HTR-8/SVneo (cell line): Measurements from ENCODE around the gene BCL2.

Experiments used
- DNase-seq: peaks from one replicate; pipeline ENCODE4 v3.0.0; 2011; ENCODE audit warnings: low spot score, mixed read lengths; ENCODE audit not compliant: insufficient read length
- FAIRE-seq: peaks from 2 replicates; lab custom pipeline; 2011; peaks lifted over from hg19 to GRCh38; lab: Jason Lieb, UNC

BCL2 gene

DNA sequence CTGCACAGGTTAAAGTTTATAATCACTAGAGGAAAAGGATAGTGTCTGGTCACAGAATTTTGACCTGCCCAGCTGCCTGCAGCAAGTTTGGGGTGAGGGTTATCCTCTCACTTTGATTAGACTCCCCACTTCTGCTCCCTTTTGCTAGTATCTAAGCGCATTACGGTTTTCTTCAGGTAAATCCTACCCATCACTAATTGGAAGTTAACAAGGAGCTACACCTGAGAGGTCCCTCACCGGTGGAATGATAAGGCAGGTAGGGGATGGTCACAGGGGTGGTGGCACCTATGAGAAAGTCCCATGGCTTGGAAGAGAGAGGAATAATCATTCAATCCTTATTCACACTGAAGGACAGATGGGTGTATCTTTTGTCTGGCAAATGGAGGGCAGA is 7.6 kb downstream of the BCL2 start:
- FAIRE-seq = no peak
- no peak for DNase-seq

DNA sequence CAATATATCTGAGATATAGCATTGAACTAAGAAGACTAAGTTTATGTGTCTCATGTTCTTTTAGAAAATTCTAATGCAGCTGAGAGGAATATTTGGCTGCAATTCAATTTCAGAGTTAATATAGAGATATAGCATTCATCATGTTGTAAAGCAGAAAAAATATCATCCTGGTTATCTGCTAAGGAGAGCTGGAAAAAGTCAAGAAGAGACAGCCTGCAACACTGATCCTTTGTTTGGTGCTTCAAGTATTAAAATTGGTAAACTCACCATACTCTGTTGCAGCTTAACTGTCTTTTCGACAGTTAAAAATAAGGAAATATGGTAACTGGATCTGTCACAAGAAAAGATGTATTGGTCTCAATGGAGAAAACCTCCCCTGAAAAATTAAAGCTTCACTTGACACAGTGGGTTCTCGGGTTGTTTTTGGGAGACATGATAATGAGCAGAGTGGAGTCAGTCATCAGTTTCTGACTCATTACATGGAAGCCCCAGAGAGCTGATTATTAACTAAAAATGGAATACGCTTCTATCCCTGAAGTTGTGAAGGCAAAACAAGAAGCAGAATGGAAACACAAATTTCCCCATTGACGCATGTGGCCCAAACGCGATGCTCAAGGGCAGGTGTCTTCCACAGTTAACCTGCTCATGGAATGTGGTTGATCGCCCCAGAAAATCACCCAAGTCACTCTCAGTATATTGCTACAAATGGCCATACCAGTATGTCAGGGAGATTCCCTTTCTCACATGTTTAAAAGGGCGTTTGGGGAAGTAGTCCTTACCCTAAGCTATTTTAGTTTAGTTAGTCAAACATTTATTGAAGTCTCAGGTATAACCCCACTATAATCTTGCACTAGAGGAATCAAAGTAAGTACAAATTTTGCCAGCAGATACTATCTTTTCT is 8.2 kb downstream of the BCL2 start:
- DNase-seq (no peak), FAIRE-seq (no peak)

GRCh38 chr18:63309422-63309821 is 10.1 kb downstream of the BCL2 start:
- FAIRE-seq = no peak
- DNase-seq = no peak

DNA sequence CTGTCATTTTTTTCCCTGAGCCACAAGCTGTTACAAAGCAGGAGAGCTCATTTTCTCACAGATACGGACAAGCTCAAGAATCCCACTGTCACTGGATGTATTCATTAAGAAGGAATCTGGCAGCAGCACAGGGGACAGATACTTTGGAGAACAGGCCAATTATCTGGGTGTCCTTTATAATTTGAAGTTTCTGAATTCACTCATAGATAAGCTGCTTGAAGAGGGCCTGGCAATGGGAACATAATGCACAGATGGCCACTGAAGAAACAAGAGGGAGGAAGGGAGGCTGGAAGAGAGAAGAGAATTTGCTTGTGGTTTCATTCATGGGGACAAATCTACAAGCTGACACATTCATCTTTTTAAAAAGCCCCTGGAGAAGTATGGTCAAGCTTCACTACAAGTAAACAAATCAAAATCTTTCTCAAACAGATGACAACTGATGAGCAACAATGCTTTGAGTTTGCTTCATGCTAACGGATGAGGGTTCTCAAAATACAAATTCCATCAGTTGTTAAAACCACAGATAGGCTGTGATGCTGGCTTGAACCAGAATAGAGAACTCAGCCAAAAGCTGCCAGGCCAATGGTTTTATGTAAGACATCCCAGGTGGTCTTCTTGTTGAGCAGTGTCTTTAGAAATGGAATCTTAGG is 11.9 kb downstream of the BCL2 start:
- no peak for DNase-seq
- FAIRE-seq = no peak

DNA sequence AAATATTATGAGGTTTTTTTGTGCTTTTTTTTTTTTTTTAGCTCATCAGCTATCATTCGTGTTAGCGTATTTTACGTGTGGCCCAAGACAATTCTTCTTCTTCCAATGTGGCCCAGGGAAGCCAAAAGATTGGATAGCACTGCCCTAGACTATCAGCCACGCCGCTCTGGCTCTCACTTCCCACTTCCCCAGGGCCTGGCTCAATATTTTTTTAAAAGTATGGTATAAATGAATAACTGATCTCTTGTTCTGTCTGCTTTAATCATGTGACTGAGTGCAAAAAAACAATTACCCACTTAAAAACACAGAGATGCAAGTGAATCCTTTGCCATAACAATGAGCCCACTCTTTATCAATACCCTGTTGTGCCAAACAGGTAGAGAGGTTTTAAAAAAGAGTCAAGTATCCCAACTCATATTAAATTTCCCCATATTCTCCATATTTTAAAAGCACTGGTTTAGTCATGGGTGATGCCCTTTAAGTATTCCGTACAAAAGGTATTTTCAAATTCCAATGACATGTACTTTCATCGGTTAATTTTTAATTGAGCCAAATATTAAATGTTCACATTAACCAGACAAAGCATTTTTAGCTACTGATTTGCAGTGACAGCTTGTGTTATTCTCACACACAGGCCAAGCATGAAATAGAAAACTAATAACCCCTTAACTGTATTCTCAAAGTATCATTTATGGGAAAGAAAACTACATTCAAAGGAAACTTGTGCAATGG is 12.6 kb downstream of the BCL2 start:
- no peak for FAIRE-seq
- DNase-seq = no peak

DNA sequence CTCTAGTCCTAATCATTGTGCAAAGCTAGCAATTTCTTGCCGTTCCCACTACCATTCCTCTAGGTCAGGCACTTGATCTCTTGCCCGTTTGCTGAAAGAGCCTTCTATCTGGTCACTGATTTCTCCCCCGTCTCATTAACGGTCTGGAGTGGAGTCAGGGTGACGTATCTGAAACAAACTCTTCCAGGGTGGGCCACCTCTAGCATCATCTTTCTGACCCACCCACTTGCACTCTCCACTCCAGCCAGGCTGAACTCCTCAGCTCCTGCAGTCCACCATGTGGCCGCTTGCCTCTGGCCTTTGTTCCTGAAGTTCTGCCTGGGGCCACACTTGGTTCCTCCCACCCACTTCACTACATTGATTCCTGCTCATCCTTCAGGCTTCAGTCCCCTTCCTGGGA is 13.3 kb downstream of the BCL2 start:
- DNase-seq = no peak
- no peak for FAIRE-seq

GRCh38 chr18:63303547-63303946 is 16.0 kb downstream of the BCL2 start:
- no peak for FAIRE-seq
- DNase-seq = no peak

DNA sequence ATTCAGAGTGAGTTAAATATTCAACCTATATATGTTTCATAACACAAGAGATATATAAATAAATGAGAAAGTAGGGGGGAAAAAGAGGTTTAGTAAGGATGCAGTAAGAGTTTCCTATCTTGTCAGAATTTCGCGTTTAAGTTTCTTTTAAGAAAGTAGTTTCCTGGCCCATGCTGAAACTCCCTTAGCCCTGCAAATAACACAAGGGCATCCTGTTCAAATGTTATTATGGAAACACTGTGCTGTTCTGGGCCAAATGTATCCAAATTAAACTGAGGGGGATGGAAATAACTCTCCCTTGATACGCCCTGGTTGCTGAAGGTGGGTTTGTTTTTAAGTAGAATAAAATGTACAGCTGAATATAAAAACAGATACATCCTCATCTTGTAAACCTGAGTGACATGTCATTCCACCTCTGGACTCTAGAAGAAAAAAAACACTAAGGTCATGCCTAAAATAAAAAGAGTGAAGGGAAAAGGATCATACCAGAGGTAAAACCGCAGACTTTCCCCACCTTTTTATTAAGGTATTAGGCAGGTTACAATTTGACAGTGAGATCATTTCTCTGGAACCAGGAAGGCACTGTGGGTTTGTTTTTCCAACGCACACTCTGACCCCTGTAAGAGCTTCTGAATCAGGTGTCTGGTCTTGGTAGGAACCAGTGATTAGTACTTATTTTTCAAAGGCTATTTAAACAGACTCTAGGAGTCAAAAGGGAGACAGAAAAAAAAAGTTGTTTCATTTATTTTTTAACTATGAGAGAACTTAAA is 16.7 kb downstream of the BCL2 start:
- DNase-seq (no peak), FAIRE-seq (no peak)

- DNase-seq = no peak
- no peak for FAIRE-seq
Observed at GRCh38 chr18:63302220-63302619, 17.3 kb downstream of the BCL2 start.

- no peak for DNase-seq
- FAIRE-seq = no peak
Observed at GRCh38 chr18:63301434-63301833, 18.1 kb downstream of the BCL2 start.

DNA sequence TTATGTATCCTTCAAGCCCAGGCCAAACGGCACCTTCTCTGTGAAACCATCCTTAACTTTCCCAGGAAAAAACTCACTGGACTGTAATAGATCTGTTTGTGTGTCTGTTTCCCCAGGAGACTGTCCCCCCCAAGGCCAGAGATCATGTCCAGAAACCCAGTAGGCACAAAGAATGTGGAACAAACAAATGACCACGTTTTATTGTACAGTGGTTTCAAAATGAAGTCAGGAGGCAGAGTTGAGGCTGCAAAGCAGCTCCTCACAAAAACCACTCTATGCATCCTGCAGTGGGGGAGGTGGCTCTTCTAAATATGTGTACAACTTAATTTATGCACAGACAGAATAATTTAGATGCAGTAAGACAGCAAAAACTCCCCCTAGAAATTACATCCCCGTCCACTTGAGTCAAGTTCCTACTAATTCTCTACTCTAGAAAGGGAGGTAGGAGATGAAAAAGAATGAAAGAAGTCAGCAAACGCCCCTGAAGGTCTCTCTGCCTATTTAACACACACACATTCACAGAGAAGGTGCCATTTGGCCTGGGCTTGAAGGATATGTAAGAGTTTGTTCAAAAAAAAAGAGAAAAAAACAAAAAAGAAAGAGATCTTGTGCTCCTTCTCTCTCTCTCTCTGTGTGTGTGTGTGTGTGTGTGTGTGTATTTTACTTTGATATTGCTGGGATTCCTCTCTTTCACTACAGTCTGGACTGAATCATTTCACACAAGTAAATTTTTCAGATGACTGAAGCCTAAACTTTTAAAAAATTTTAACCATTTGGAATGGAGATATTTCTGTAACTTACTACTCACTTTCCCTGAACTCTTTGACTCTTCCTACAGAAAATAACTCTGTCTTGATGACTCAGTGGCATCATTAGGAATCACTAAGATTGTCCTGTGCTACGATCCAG is 19.5 kb downstream of the BCL2 start:
- FAIRE-seq (no peak), DNase-seq (no peak)

DNA sequence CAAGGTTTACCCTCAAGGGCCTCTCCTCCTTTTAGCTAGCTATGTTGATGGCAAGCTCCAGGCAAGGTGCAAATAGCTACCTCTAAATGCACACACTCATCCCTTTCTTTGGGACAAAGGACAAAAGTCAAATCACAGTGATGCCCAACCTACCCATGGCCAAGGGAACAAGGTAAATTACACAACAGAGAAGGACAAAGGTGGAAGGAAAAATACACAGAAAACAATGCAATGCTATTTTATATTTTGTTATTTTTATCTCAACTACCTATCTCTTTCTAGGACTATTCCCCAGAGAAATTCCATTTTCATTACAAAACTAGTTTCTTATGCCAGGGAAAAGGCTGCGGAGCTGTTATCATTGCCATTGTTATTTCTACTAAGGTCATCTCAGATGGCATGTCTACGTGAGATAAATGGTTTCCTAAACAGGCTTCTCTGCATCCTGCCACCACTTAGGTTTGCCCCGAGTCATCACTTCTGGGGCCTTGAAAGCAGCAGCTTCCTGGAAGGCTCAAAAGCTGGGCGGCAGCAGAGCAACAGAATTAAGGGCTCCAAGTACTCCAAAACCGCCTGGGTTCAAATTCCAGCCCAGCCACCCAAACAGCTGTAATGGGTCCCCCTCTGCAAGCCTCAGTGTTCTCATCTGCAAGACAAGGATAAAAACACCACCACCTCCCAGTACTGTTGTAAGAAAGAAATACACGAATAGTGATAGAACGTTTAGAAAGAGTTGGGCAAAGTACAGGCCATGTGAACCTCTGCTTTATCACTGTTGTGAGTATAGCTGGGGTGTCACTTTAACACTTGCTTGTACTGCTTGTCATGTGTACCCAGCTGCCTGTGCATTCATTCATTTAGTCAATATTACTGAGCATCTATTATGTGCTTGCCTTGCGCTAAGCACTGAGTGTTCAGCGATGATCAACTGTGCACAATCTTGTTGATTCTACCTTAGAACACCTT is 20.9 kb downstream of the BCL2 start:
- FAIRE-seq (no peak), DNase-seq (no peak)

DNA sequence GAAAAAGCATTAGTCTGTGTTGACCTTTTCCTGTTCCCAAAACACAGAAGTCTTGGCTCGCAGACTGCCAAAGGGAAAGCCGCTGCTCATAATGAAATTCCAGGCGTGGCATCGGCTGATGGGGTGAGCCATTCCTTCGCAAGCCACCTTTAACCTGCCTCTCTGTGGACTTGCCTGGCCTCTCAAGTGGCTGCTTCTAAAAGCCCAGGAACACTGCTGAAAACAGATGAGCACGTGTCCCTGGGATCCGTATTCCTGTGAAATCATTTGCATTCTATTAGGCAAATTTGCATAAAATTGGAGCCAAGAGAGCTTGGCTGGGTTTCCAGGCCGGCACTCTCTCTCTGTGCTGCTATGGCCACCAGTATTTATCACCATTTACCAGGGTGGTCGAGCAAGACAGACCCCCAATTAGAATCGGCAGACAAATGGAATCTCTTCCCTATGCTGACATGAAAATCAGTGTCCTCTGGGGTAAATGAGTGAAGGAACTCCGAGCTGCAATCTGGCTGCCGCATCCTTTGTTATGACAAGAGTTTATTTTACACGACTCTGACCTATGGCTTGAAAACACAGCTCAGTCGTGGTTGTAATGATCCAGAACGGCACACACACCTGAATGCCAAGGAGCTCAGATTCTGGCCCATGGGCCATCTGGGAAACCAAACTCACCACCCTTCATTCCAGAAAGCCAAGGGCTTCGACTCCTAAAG is 21.7 kb downstream of the BCL2 start:
- FAIRE-seq = no peak
- DNase-seq = no peak

GRCh38 chr18:63293935-63294334 is 25.6 kb downstream of the BCL2 start:
- FAIRE-seq (no peak), DNase-seq (no peak)

GRCh38 chr18:63292831-63293683 is 26.5 kb downstream of the BCL2 start:
- FAIRE-seq = no peak
- DNase-seq = no peak

- FAIRE-seq (no peak), DNase-seq (no peak)
Observed at GRCh38 chr18:63291278-63291677, 28.3 kb downstream of the BCL2 start.

- DNase-seq (no peak), FAIRE-seq (no peak)
Observed at GRCh38 chr18:63290821-63291200, 28.8 kb downstream of the BCL2 start.
